PFSK-1 (cell line): Measurements from ENCODE around the gene NLGN4X.

Experiments used
- POLR2AphosphoS5 ChIP-seq: IDR thresholded peaks from 2 replicates; pipeline ENCODE4 v1.6.1; 2012; ENCODE audit warnings: low read depth, mild to moderate bottlenecking, control low read depth, low read length, moderate library complexity
- TF ChIP-seq, protein P1 (sequence below), 2 experiments: IDR thresholded peaks; 2 replicates each; pipeline versions ENCODE4 v1.6.1 to v1.8.0; 2011 to 2012; ENCODE audit warnings: low read depth in 2 of 2, low read length in 2 of 2, control low read depth in 1 of 2, inconsistent platforms in 1 of 2, mild to moderate bottlenecking in 1 of 2, moderate library complexity in 1 of 2; ENCODE audit not compliant: insufficient read depth in 1 of 2

DNA sequence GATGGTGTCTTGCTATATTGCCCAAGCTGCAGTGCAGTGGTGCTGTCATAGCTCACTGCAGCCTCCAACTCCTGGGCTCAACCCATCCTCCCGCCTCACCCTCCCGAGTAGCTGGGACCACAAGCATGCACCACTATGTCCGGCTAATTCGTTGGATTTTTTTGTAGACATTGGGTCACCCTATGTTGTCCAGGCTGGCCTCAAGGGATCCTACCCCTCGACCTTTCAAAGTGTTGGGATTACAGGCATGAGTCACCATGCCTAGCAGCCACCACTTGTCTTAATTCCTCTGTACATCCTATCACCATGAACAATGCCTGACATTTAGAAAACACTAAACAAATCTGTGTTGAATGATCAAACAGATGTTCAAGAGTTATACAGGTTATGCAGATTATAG, 76.7 kb downstream of the NLGN4X start:
- no peak for TF ChIP-seq POLR2AphosphoS5
- TF ChIP-seq, protein P1, sequence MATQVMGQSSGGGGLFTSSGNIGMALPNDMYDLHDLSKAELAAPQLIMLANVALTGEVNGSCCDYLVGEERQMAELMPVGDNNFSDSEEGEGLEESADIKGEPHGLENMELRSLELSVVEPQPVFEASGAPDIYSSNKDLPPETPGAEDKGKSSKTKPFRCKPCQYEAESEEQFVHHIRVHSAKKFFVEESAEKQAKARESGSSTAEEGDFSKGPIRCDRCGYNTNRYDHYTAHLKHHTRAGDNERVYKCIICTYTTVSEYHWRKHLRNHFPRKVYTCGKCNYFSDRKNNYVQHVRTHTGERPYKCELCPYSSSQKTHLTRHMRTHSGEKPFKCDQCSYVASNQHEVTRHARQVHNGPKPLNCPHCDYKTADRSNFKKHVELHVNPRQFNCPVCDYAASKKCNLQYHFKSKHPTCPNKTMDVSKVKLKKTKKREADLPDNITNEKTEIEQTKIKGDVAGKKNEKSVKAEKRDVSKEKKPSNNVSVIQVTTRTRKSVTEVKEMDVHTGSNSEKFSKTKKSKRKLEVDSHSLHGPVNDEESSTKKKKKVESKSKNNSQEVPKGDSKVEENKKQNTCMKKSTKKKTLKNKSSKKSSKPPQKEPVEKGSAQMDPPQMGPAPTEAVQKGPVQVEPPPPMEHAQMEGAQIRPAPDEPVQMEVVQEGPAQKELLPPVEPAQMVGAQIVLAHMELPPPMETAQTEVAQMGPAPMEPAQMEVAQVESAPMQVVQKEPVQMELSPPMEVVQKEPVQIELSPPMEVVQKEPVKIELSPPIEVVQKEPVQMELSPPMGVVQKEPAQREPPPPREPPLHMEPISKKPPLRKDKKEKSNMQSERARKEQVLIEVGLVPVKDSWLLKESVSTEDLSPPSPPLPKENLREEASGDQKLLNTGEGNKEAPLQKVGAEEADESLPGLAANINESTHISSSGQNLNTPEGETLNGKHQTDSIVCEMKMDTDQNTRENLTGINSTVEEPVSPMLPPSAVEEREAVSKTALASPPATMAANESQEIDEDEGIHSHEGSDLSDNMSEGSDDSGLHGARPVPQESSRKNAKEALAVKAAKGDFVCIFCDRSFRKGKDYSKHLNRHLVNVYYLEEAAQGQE (IDR thresholded peaks at IDR 0.05; ENCODE audit: insufficient read depth in 1 of 2, low read depth in 2 of 2, low read length in 2 of 2): no peak
